NCI-H128 (cell line): ENCODE measurements around the gene VTA1.
"Not testable (repeated sequence)": the region's sequence is repeated elsewhere in the genome, so short reads cannot be mapped to it uniquely, and the experiment has no call there.

ENCODE experiments used
- DNase-seq: peaks from one replicate; lab custom pipeline; 2025; ENCODE audit not compliant: unreplicated experiment; lab: John Stamatoyannopoulos, UW

Gene VTA1

GRCh38 chr6:142167486-142167885 lies 20.4 kb downstream of the VTA1 start:
- DNase-seq: no peak

GRCh38 chr6:142171351-142171750 lies 24.3 kb downstream of the VTA1 start:
- DNase-seq: no peak

- no peak for DNase-seq
These were observed 25.7 kb downstream of the VTA1 start for GRCh38 chr6:142172758-142173157.

- no peak for DNase-seq
These were observed 26.9 kb downstream of the VTA1 start for GRCh38 chr6:142173980-142174379.

- no peak for DNase-seq
These were observed 27.6 kb downstream of the VTA1 start for GRCh38 chr6:142174703-142175102.

GRCh38 chr6:142178129-142178528 lies 31.1 kb downstream of the VTA1 start:
- no peak for DNase-seq

GRCh38 chr6:142182004-142182403 lies 34.9 kb downstream of the VTA1 start:
- DNase-seq: no peak

GRCh38 chr6:142183351-142183750 lies 36.3 kb downstream of the VTA1 start:
- DNase-seq: no peak

GRCh38 chr6:142184307-142184706 lies 37.2 kb downstream of the VTA1 start:
- no peak for DNase-seq

- no peak for DNase-seq
These were observed 38.6 kb downstream of the VTA1 start for GRCh38 chr6:142185641-142186040.

- DNase-seq: peak; percentile 13
These were observed 40.1 kb downstream of the VTA1 start for GRCh38 chr6:142187209-142187608.

GRCh38 chr6:142188341-142188740 lies 41.3 kb downstream of the VTA1 start:
- not testable (repeated sequence) for DNase-seq

- no peak for DNase-seq
These were observed 42.0 kb downstream of the VTA1 start for GRCh38 chr6:142189057-142189456.

GRCh38 chr6:142192343-142192742 lies 45.3 kb downstream of the VTA1 start:
- DNase-seq: no peak

- no peak for DNase-seq
These were observed 46.6 kb downstream of the VTA1 start for GRCh38 chr6:142193621-142194020.

- no peak for DNase-seq
These were observed 48.9 kb downstream of the VTA1 start for GRCh38 chr6:142195862-142196541.

- DNase-seq: no peak
These were observed 54.0 kb downstream of the VTA1 start for GRCh38 chr6:142200846-142201628.

- no peak for DNase-seq
These were observed 60.3 kb downstream of the VTA1 start for GRCh38 chr6:142207265-142207877.

GRCh38 chr6:142210606-142211005 lies 63.5 kb downstream of the VTA1 start:
- DNase-seq: no peak

GRCh38 chr6:142213402-142213801 lies 66.3 kb downstream of the VTA1 start:
- DNase-seq: no peak

GRCh38 chr6:142218446-142218845 lies 71.4 kb downstream of the VTA1 start:
- no peak for DNase-seq

GRCh38 chr6:142222022-142222421 lies 75.0 kb downstream of the VTA1 start:
- DNase-seq: no peak
